H9 (cell line): ENCODE measurements around the gene NEMP2. TPM values are rescaled to one million over a fixed set of nuclear protein-coding genes. Genes with fewer than 3 reads are reported as not detected.

Experiments used
- DNase-seq: peaks from one replicate; pipeline ENCODE4 v3.0.0-alpha.2; 2017
- H2AFZ ChIP-seq: one replicate; pipeline ENCODE4 v1.6.1; 2013; ENCODE audit warnings: mild to moderate bottlenecking, low read length, control low read depth, moderate library complexity
- H2AK5ac ChIP-seq: 2 replicates; pipeline ENCODE4 v1.6.1; 2013; ENCODE audit warnings: low read length, control low read depth, mixed read lengths; ENCODE audit not compliant: insufficient read length
- H2BK120ac ChIP-seq: one replicate; pipeline ENCODE4 v1.6.1; 2013; ENCODE audit warnings: low read depth, mild to moderate bottlenecking, low read length, control low read depth, inconsistent platforms; ENCODE audit not compliant: poor library complexity, severe bottlenecking
- H2BK12ac ChIP-seq: 2 replicates; pipeline ENCODE4 v1.6.1; 2013; ENCODE audit warnings: low read length, control low read depth, mixed read lengths, low read depth; ENCODE audit not compliant: insufficient read length
- H2BK15ac ChIP-seq: 2 replicates; pipeline ENCODE4 v1.6.1; 2013; ENCODE audit warnings: low read depth, low read length, control low read depth
- H2BK20ac ChIP-seq: one replicate; pipeline ENCODE4 v1.6.1; 2013; ENCODE audit warnings: low read depth, mild to moderate bottlenecking, low read length, control low read depth, inconsistent platforms; ENCODE audit not compliant: poor library complexity, severe bottlenecking
- H2BK5ac ChIP-seq: 2 replicates; pipeline ENCODE4 v1.6.1; 2013; ENCODE audit warnings: low read length, control low read depth, mixed read lengths; ENCODE audit not compliant: insufficient read length
- H3K14ac ChIP-seq: 2 replicates; pipeline ENCODE4 v1.6.1; 2013; ENCODE audit warnings: low read length, control low read depth; ENCODE audit not compliant: insufficient read depth
- H3K18ac ChIP-seq: 2 replicates; pipeline ENCODE4 v1.6.1; 2013; ENCODE audit warnings: low read depth, mild to moderate bottlenecking, mixed read lengths, low read length, control low read depth; ENCODE audit not compliant: insufficient read length
- H3K23ac ChIP-seq: 2 replicates; pipeline ENCODE4 v1.6.1; 2013; ENCODE audit warnings: low read length, control low read depth, mixed read lengths, low read depth; ENCODE audit not compliant: insufficient read length
- H3K23me2 ChIP-seq: 2 replicates; pipeline ENCODE4 v1.6.1; 2013; ENCODE audit warnings: low read depth, mild to moderate bottlenecking, mixed read lengths, low read length, control low read depth; ENCODE audit not compliant: insufficient read length, poor library complexity, severe bottlenecking
- H3K27ac ChIP-seq: 2 replicates; pipeline ENCODE4 v1.5.1; 2013; ENCODE audit warnings: low read length, control low read depth, mixed read lengths, low read depth; ENCODE audit not compliant: insufficient read length
- H3K27me3 ChIP-seq: 2 replicates; pipeline ENCODE4 v1.6.1; 2013; ENCODE audit warnings: low read length, control low read depth, inconsistent platforms; ENCODE audit not compliant: insufficient read depth
- H3K4ac ChIP-seq: 2 replicates; pipeline ENCODE4 v1.6.1; 2013; ENCODE audit warnings: low read depth, mild to moderate bottlenecking, control low read depth, inconsistent platforms, low read length, moderate library complexity
- H3K4me1 ChIP-seq: 2 replicates; pipeline ENCODE4 v1.6.1; 2013; ENCODE audit warnings: low read length, control low read depth, inconsistent platforms; ENCODE audit not compliant: insufficient read depth
- H3K4me2 ChIP-seq: 2 replicates; pipeline ENCODE4 v1.6.1; 2013; ENCODE audit warnings: low read length, control low read depth, mixed read lengths; ENCODE audit not compliant: insufficient read length, insufficient read depth
- H3K56ac ChIP-seq: 2 replicates; pipeline ENCODE4 v1.6.1; 2013; ENCODE audit warnings: low read depth, mild to moderate bottlenecking, mixed read lengths, low read length, control low read depth; ENCODE audit not compliant: insufficient read length
- H3K79me1 ChIP-seq: 2 replicates; pipeline ENCODE4 v1.6.1; 2013; ENCODE audit warnings: low read depth, mild to moderate bottlenecking, moderate library complexity, low read length, control low read depth, inconsistent platforms; ENCODE audit not compliant: insufficient read depth, poor library complexity, severe bottlenecking
- H3K79me2 ChIP-seq: 2 replicates; pipeline ENCODE4 v1.6.1; 2013; ENCODE audit warnings: low read length, control low read depth, inconsistent platforms; ENCODE audit not compliant: insufficient read depth
- H3K9ac ChIP-seq: 2 replicates; pipeline ENCODE4 v1.6.1; 2013; ENCODE audit warnings: low read length, control low read depth, mixed read lengths; ENCODE audit not compliant: insufficient read length; ENCODE audit errors: extremely low read depth
- H3K9me3 ChIP-seq: one replicate; pipeline ENCODE4 v1.6.1; 2013; ENCODE audit warnings: low read depth, low read length, inconsistent platforms; ENCODE audit not compliant: control insufficient read depth
- H3T11ph ChIP-seq: one replicate; pipeline ENCODE4 v1.6.1; 2013; ENCODE audit warnings: mild to moderate bottlenecking, low read length, control low read depth, inconsistent platforms
- H4K20me1 ChIP-seq: one replicate; pipeline ENCODE4 v1.6.1; 2013; ENCODE audit not compliant: control insufficient read depth, insufficient read length, insufficient read depth
- H4K5ac ChIP-seq: 2 replicates; pipeline ENCODE4 v1.6.1; 2013; ENCODE audit warnings: low read depth, mild to moderate bottlenecking, mixed read lengths, low read length, control low read depth; ENCODE audit not compliant: insufficient read length
- H4K8ac ChIP-seq: replicated peaks from 2 replicates; pipeline ENCODE4 v1.6.1; 2013; ENCODE audit warnings: low read length, control low read depth, mixed read lengths, low read depth; ENCODE audit not compliant: insufficient read length
- H4K91ac ChIP-seq: 2 replicates; pipeline ENCODE4 v1.6.1; 2013; ENCODE audit warnings: low read depth, mild to moderate bottlenecking, moderate library complexity, mixed read lengths, low read length, control low read depth; ENCODE audit not compliant: insufficient read length
- H3K27ac Mint-ChIP-seq, 3 experiments: 2 replicates in 2 of 3; 3 replicates in 1 of 3; pipeline ENCODE4 v1.8.0; 2020 to 2021; ENCODE audit warnings: mixed read lengths in 3 of 3, mild to moderate bottlenecking in 1 of 3, moderate library complexity in 1 of 3
- H3K27me3 Mint-ChIP-seq: 2 replicates; pipeline ENCODE4 v1.8.0; 2021; ENCODE audit warnings: low read depth, mild to moderate bottlenecking, moderate library complexity, mixed read lengths
- H3K36me3 Mint-ChIP-seq, 3 experiments: 2 replicates in 2 of 3; 3 replicates in 1 of 3; pipeline ENCODE4 v1.8.0; 2020 to 2021; ENCODE audit warnings: low read depth in 3 of 3, mixed read lengths in 3 of 3; ENCODE audit not compliant: insufficient read depth in 1 of 3
- H3K4me1 Mint-ChIP-seq, 2 experiments: 2 replicates each; pipeline ENCODE4 v1.8.0; 2020; ENCODE audit warnings: mixed read lengths in 2 of 2
- H3K4me3 Mint-ChIP-seq, 2 experiments: 2 replicates in 1 of 2; 3 replicates in 1 of 2; pipeline ENCODE4 v1.8.0; 2020 to 2021; ENCODE audit warnings: mild to moderate bottlenecking in 2 of 2, mixed read lengths in 2 of 2, moderate library complexity in 1 of 2
- H3K9me3 Mint-ChIP-seq, 2 experiments: 2 replicates in 1 of 2; 3 replicates in 1 of 2; pipeline ENCODE4 v1.8.0; 2020; ENCODE audit warnings: mild to moderate bottlenecking in 2 of 2, mixed read lengths in 2 of 2, moderate library complexity in 1 of 2
- WGBS: extraction: QIAGEN DNeasy Blood & Tissue Kit; methylation state at CpG from one replicate; pipeline ENCODE4 v1.1.7; 2013; ENCODE audit warnings: missing lambda C conversion rate, low lambda C conversion rate, mixed read lengths; ENCODE audit not compliant: insufficient read length; ENCODE audit errors: extremely low coverage; 5-methylcytosine and 5-hydroxymethylcytosine counted together
- total RNA-seq: library from RNA; stranded (reverse); gene quantifications from 2 replicates; pipeline ENCODE4 v1.2.1, GENCODE V29; 2021
- TF ChIP-seq, protein P1 (sequence below): fragments of 200-600 bp; sonication (generic); conservative IDR thresholded peaks from 3 replicates; pipeline ENCODE4 v1.8.0; 2021; ENCODE audit warnings: antibody characterized with exemption, mild to moderate bottlenecking

Gene NEMP2
- total RNA-seq, 1 experiment from 2014 or later: 5.3 TPM

DNA sequence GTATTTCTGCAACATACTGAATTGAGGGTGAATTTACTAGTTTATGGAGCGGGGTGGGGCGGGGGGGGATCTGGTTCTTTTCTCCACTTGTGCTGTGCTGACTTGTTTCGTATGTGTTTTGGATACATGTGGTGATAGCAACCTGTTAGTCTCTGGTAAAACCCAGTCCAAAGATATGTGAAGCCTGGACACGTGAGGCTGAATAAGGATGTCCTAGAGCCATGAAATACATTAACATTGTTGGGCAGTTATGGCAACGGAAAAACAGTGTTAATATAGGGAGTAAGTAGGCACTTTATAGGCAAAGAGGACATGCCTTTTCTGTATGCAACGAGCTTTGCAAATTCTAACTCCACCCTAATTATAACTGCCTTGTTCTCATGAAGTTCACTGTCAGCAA is 42.1 kb upstream of the NEMP2 start:
- H3K14ac ChIP-seq: no peak overlapping the region
- no peaks in the 10 kb centered on the region; a peak in 1 of 5 replicates for H3K9me3 Mint-ChIP-seq
- H3K27ac ChIP-seq: no peak overlapping the region
- H3K4ac ChIP-seq: no peak overlapping the region
- no peaks in the 10 kb centered on the region for H3K27me3 ChIP-seq
- no peak overlapping the region for H2AFZ ChIP-seq
- no peaks in the 10 kb centered on the region for H3K79me1 ChIP-seq
- no peak overlapping the region for H3K9ac ChIP-seq
- no peak overlapping the region for H3K4me2 ChIP-seq
- no peak overlapping the region for H2BK20ac ChIP-seq
- no peak overlapping the region for H2BK12ac ChIP-seq
- H3K23ac ChIP-seq: no peak overlapping the region
- no peak overlapping the region for H3T11ph ChIP-seq
- no peaks in the 10 kb centered on the region for H3K4me1 Mint-ChIP-seq
- no peak overlapping the region for H2BK15ac ChIP-seq
- no peak for DNase-seq
- TF ChIP-seq, protein P1, sequence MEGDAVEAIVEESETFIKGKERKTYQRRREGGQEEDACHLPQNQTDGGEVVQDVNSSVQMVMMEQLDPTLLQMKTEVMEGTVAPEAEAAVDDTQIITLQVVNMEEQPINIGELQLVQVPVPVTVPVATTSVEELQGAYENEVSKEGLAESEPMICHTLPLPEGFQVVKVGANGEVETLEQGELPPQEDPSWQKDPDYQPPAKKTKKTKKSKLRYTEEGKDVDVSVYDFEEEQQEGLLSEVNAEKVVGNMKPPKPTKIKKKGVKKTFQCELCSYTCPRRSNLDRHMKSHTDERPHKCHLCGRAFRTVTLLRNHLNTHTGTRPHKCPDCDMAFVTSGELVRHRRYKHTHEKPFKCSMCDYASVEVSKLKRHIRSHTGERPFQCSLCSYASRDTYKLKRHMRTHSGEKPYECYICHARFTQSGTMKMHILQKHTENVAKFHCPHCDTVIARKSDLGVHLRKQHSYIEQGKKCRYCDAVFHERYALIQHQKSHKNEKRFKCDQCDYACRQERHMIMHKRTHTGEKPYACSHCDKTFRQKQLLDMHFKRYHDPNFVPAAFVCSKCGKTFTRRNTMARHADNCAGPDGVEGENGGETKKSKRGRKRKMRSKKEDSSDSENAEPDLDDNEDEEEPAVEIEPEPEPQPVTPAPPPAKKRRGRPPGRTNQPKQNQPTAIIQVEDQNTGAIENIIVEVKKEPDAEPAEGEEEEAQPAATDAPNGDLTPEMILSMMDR: no peak
- no peak overlapping the region for H3K27ac Mint-ChIP-seq
- H2AK5ac ChIP-seq: no peak overlapping the region
- no peaks in the 10 kb centered on the region for H4K20me1 ChIP-seq
- H3K36me3 Mint-ChIP-seq: no peaks in the 10 kb centered on the region
- no CpG with 5 or more reads among the region's 6 CpGs for WGBS
- no peak overlapping the region for H4K8ac ChIP-seq
- no peak overlapping the region for H2BK5ac ChIP-seq
- H3K27me3 Mint-ChIP-seq: no peaks in the 10 kb centered on the region
- H3K9me3 ChIP-seq: no peaks in the 10 kb centered on the region
- no peak overlapping the region for H4K5ac ChIP-seq
- H4K91ac ChIP-seq: no peak overlapping the region
- no peak overlapping the region for H3K4me3 Mint-ChIP-seq
- H3K18ac ChIP-seq: no peak overlapping the region
- H3K56ac ChIP-seq: no peak overlapping the region
- H3K4me1 ChIP-seq: no peaks in the 10 kb centered on the region; the same call in 1 of the 2 replicates
- no peaks in the 10 kb centered on the region for H3K23me2 ChIP-seq
- H3K79me2 ChIP-seq: no peaks in the 10 kb centered on the region
- H2BK120ac ChIP-seq: no peak overlapping the region
